Uterus (tissue), 2 donors: Measurements from ENCODE around the gene ARID4B.

Experiments used
- CTCF ChIP-seq, 4 experiments: fragments of 200-600 bp in 2 of 4; fragments of 450-650 bp in 2 of 4; sonication (generic) in 2 of 4; IDR thresholded peaks; one replicate each; pipeline ENCODE4 v1.5.1; 2016 to 2019; ENCODE audit warnings: antibody characterized with exemption in 4 of 4, mild to moderate bottlenecking in 2 of 4, moderate library complexity in 1 of 4
- POLR2A ChIP-seq, 2 donors: fragments of 450-650 bp; IDR thresholded peaks; one replicate each; pipeline ENCODE4 v1.6.1; 2016; ENCODE audit warnings: antibody characterized with exemption in 2 of 2, mild to moderate bottlenecking in 1 of 2, moderate library complexity in 1 of 2

- TF ChIP-seq CTCF (IDR thresholded peaks at IDR 0.05) (no peak), POLR2A (IDR thresholded peaks at IDR 0.05) (no peak)
These were observed 189.2 kb downstream of the ARID4B start for GRCh38 chr1:235138821-235139220.
